HepG2 (cell line): ENCODE results near the gene TSHZ2. TPM values are rescaled to one million over a fixed set of nuclear protein-coding genes. Genes with fewer than 3 reads are reported as not detected.

Experiments used
- ATAC-seq: fragments of 200-7000 bp; cut with Tn5 transposase; 3 replicates; pipeline ENCODE4 v1.9.1; 2020; ENCODE audit warnings: mild to moderate bottlenecking, moderate library complexity
- BruUV-seq: library from RNA; stranded (reverse); fragments of 400-500 nt; replicated peaks from 2 replicates; lab custom pipeline; 2021; lab: Mats Ljungman, UMichigan
- CTCF ChIA-PET: fragments of 300-600 bp; formaldehyde crosslinking; extraction: SDS; loops from one replicate; lab custom pipeline; 2021; ENCODE audit warnings: low total read pairs, inconsistent platforms, low intra/inter-chr PET ratio; lab: Yijun Ruan, JAX
- POLR2A ChIA-PET: fragments of 350-600 bp; sonication (Branson Sonifier 250); formaldehyde crosslinking; loops from one replicate; lab custom pipeline; 2020; ENCODE audit warnings: antibody characterized with exemption, inconsistent platforms; lab: Yijun Ruan, JAX
- DNase-seq: peaks from one replicate; pipeline ENCODE4 v3.0.0-alpha.2; 2015; ENCODE audit warnings: low spot score
- FAIRE-seq: peaks from 3 replicates; lab custom pipeline; 2011; peaks lifted over from hg19 to GRCh38; lab: Jason Lieb, UNC
- H2AFZ ChIP-seq: one replicate; pipeline ENCODE4 v1.6.1; 2011; ENCODE audit warnings: low read length, inconsistent platforms
- H3K27ac ChIP-seq: fragments of 300-600 bp; 3 replicates; pipeline ENCODE4 v1.8.0; 2011; ENCODE audit warnings: mixed run types, mild to moderate bottlenecking, mixed read lengths, low read length, inconsistent platforms; ENCODE audit not compliant: insufficient read depth; ENCODE audit errors: extremely low read length
- H3K27me3 ChIP-seq, 2 experiments: fragments of 200-600 bp in 1 of 2; 2 replicates in 1 of 2; 3 replicates in 1 of 2; pipeline versions ENCODE4 v1.6.0 to v1.8.0; 2011; ENCODE audit warnings: low read length in 2 of 2, mild to moderate bottlenecking in 2 of 2, moderate library complexity in 2 of 2, inconsistent platforms in 1 of 2; ENCODE audit not compliant: insufficient read depth in 2 of 2, control insufficient read depth in 1 of 2
- H3K36me3 ChIP-seq, 2 experiments: fragments of 200-600 bp in 1 of 2; replicated peaks in 1 of 2; 2 replicates in 1 of 2; 3 replicates in 1 of 2; pipeline versions ENCODE4 v1.5.1 to v1.8.0; 2011; ENCODE audit warnings: low read length in 2 of 2, inconsistent platforms in 1 of 2; ENCODE audit not compliant: insufficient read depth in 2 of 2, control insufficient read depth in 1 of 2
- H3K4me1 ChIP-seq: 2 replicates; pipeline ENCODE4 v1.5.1; 2012; ENCODE audit warnings: low read length, inconsistent platforms; ENCODE audit not compliant: insufficient read depth
- H3K4me2 ChIP-seq: 2 replicates; pipeline ENCODE4 v1.6.0; 2011; ENCODE audit warnings: low read depth, low read length, inconsistent platforms
- H3K4me3 ChIP-seq, 3 experiments: fragments of 200-600 bp in 1 of 3; sonication (generic), shearing (Covaris generic) in 1 of 3; replicated peaks in 1 of 3; 2 replicates each; pipeline ENCODE4 v1.5.1; 2011 to 2016; ENCODE audit warnings: low read length in 3 of 3, inconsistent platforms in 2 of 3, low read depth in 2 of 3, mild to moderate bottlenecking in 2 of 3, control low read depth in 1 of 3, mixed read lengths in 1 of 3; ENCODE audit not compliant: insufficient read depth in 1 of 3
- H3K79me2 ChIP-seq: one replicate; pipeline ENCODE4 v1.6.1; 2011; ENCODE audit warnings: low read length, inconsistent platforms; ENCODE audit not compliant: insufficient read depth
- H3K9ac ChIP-seq: 2 replicates; pipeline ENCODE4 v1.6.0; 2011; ENCODE audit warnings: mild to moderate bottlenecking, low read depth, low read length, inconsistent platforms; ENCODE audit not compliant: insufficient read depth
- H3K9me3 ChIP-seq: 2 replicates; pipeline ENCODE4 v1.5.1; 2012; ENCODE audit warnings: mild to moderate bottlenecking, low read length
- H4K20me1 ChIP-seq: 2 replicates; pipeline ENCODE4 v1.6.0; 2011; ENCODE audit warnings: inconsistent platforms, mild to moderate bottlenecking, low read length, moderate library complexity; ENCODE audit not compliant: insufficient read depth
- ARID5B ChIP-seq: IDR thresholded peaks from 2 replicates; pipeline ENCODE4 v1.4.0; 2020; ENCODE audit warnings: mild to moderate bottlenecking, missing genetic modification reagents
- E2F2 ChIP-seq: sonication (generic); formaldehyde crosslinking; IDR thresholded peaks from 2 replicates; pipeline ENCODE4 v1.4.0; 2020; ENCODE audit warnings: missing genetic modification reagents, borderline replicate concordance
- GATAD2A ChIP-seq: IDR thresholded peaks from 2 replicates; pipeline ENCODE4 v1.6.1; 2016
- HNF4A ChIP-seq: sonication (generic); formaldehyde crosslinking; IDR thresholded peaks from 2 replicates; pipeline ENCODE4 v1.4.0; 2020; ENCODE audit warnings: missing genetic modification reagents
- HNRNPK ChIP-seq: fragments of 200-400 bp; formaldehyde crosslinking; IDR thresholded peaks from 2 replicates; pipeline ENCODE4 v1.6.1; 2018; ENCODE audit warnings: low read length, low read depth, moderate library complexity, mild to moderate bottlenecking; ENCODE audit not compliant: poor library complexity, severe bottlenecking
- NR2C2 ChIP-seq: sonication (generic); formaldehyde crosslinking; IDR thresholded peaks from 2 replicates; pipeline ENCODE4 v1.4.0; 2020; ENCODE audit warnings: missing genetic modification reagents, mild to moderate bottlenecking, moderate library complexity, borderline replicate concordance
- ZBTB20 ChIP-seq: sonication (generic); formaldehyde crosslinking; IDR thresholded peaks from 2 replicates; pipeline ENCODE4 v1.8.1; 2023; ENCODE audit warnings: missing genetic modification reagents, low read depth, mild to moderate bottlenecking, borderline replicate concordance
- ZNF143 ChIP-seq: sonication (generic); formaldehyde crosslinking; IDR thresholded peaks from 2 replicates; pipeline ENCODE4 v1.4.0; 2020; ENCODE audit warnings: missing genetic modification reagents
- ZNF749 ChIP-seq: sonication (generic); formaldehyde crosslinking; IDR thresholded peaks from 2 replicates; pipeline ENCODE4 v1.8.0; 2022; ENCODE audit warnings: mild to moderate bottlenecking, missing genetic modification reagents, moderate library complexity, borderline replicate concordance
- ZNF782 ChIP-seq: sonication (generic); formaldehyde crosslinking; IDR thresholded peaks from 2 replicates; pipeline ENCODE4 v1.4.0; 2020; ENCODE audit warnings: missing genetic modification reagents, mild to moderate bottlenecking, borderline replicate concordance
- WGBS: methylation state at CpG from one replicate; pipeline ENCODE4 v1.1.6; 2017; ENCODE audit warnings: low lambda C conversion rate; 5-methylcytosine and 5-hydroxymethylcytosine counted together
- in situ Hi-C: cut with HindIII; loops from 2 replicates; pipeline ENCODE4 v1.10.0; 2017; ENCODE audit warnings: low pct_unique_long_range_greater_than_20kb; ENCODE audit not compliant: extremely low pct_ligation_motif_present
- intact Hi-C: fragments of 100-400 bp; cut with micrococcal nuclease; formaldehyde crosslinking; loops from one replicate; pipeline ENCODE4 v1.10.0; 2022; ENCODE audit not compliant: unreplicated experiment
- polyA plus RNA-seq, 8 experiments: library from polyadenylated mRNA; depleted of rRNA in 3 of 8; stranded (reverse) in 7 of 8; unstranded in 1 of 8; fragments of >200 nt; fragmentation: Illumina TruSeq in 4 of 8; extraction: Trizol in 4 of 8; gene quantifications; 2 replicates each; pipeline versions ENCODE4 v1.2.1 to v1.2.3, GENCODE V29; 2011 to 2016; ENCODE audit warnings: low read depth in 4 of 8, missing spikeins in 1 of 8, mixed read lengths in 1 of 8; ENCODE audit not compliant: insufficient read depth in 1 of 8
- total RNA-seq, 5 experiments: library from RNA; depleted of rRNA; stranded (reverse); fragments of >200 nt; fragmentation: Illumina TruSeq; extraction: Trizol; gene quantifications; 2 replicates each; pipeline ENCODE4 v1.2.3, GENCODE V29; 2016; ENCODE audit warnings: low read depth in 1 of 5
- TF ChIP-seq, protein P1 (sequence below): sonication (generic); formaldehyde crosslinking; IDR thresholded peaks from 2 replicates; pipeline ENCODE4 v1.8.0; 2023; ENCODE audit warnings: mild to moderate bottlenecking, missing genetic modification reagents
- TF ChIP-seq, protein P2 (sequence below): sonication (generic); IDR thresholded peaks from 2 replicates; pipeline ENCODE4 v1.6.1; 2016; ENCODE audit warnings: low read depth, borderline replicate concordance
- TF ChIP-seq, protein P3 (sequence below): sonication (generic); formaldehyde crosslinking; IDR thresholded peaks from 2 replicates; pipeline ENCODE4 v1.5.0; 2020; ENCODE audit warnings: missing genetic modification reagents

TSHZ2 gene
- total and polyA plus RNA-seq, 2 of the 13 experiments (the other 11 are each of a cell fraction or from before 2014, with no cell fraction given) = 0.01 TPM; not detected in 1

- TF ChIP-seq, protein P1, sequence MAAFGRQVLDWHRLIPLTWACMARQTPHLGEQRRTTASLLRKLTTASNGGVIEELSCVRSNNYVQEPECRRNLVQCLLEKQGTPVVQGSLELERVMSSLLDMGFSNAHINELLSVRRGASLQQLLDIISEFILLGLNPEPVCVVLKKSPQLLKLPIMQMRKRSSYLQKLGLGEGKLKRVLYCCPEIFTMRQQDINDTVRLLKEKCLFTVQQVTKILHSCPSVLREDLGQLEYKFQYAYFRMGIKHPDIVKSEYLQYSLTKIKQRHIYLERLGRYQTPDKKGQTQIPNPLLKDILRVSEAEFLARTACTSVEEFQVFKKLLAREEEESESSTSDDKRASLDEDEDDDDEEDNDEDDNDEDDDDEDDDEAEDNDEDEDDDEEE (CRISPR knock-in tag) = no peak
- TF ChIP-seq ZNF749 (CRISPR knock-in tag) (no peak), ZNF143 (CRISPR knock-in tag) (no peak), NR2C2 (CRISPR knock-in tag) (no peak), HNRNPK (no peak), ZBTB20 (CRISPR knock-in tag) (no peak), E2F2 (CRISPR knock-in tag) (no peak)
These were observed 30.4 kb upstream of the TSHZ2 start (continued) for GRCh38 chr20:52941808-52942207.

GRCh38 chr20:52943185-52943841 lies 28.8 kb upstream of the TSHZ2 start:
- no peaks in the 10 kb centered on the region for H3K79me2 ChIP-seq
- ChIA-PET POLR2A (interaction anchor here (1.7 kb wide), 1 partner anchor 19 kb away, joined by 9 read pairs; no protein-coding TSS in a partner anchor), CTCF (no interaction called here)
- no peak overlapping the region for H3K27ac ChIP-seq
- H3K36me3 ChIP-seq = no peaks in the 10 kb centered on the region
- 3% methylated on average over 2 of the region's 2 CpGs for WGBS
- H3K9me3 ChIP-seq = no peaks in the 10 kb centered on the region
- intact Hi-C loops = loop anchor here (1.0 to 10.0 kb wide), 3 partner anchors 15 to 271 kb away; no protein-coding TSS in a partner anchor
- no peaks in the 10 kb centered on the region for H3K27me3 ChIP-seq
- ATAC-seq (peak; percentile 40; the same call in 1 of the 3 replicates), FAIRE-seq (no peak), DNase-seq (peak; percentile 31)
- no peak overlapping the region for H3K4me3 ChIP-seq
- H3K4me2 ChIP-seq = no peak overlapping the region
- no peaks in the 10 kb centered on the region for H4K20me1 ChIP-seq
- no peak overlapping the region for H2AFZ ChIP-seq
- BruUV-seq = no TSS peak
- no peaks in the 10 kb centered on the region for H3K4me1 ChIP-seq
- in situ Hi-C loops = no loop called here
- H3K9ac ChIP-seq = no peak overlapping the region
- TF ChIP-seq ARID5B (CRISPR knock-in tag) (peak; percentile 44; the same call in 1 of the 2 replicates), GATAD2A (0 out of 2 replicates have a peak, but pooled peaks have one; percentile 8), HNF4A (CRISPR knock-in tag) (0 out of 2 replicates have a peak, but pooled peaks have one; percentile 8), ZNF782 (CRISPR knock-in tag) (no peak)
- TF ChIP-seq, protein P2, sequence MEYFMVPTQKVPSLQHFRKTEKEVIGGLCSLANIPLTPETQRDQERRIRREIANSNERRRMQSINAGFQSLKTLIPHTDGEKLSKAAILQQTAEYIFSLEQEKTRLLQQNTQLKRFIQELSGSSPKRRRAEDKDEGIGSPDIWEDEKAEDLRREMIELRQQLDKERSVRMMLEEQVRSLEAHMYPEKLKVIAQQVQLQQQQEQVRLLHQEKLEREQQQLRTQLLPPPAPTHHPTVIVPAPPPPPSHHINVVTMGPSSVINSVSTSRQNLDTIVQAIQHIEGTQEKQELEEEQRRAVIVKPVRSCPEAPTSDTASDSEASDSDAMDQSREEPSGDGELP = peak; percentile 23; the same call in 1 of the 2 replicates
- TF ChIP-seq, protein P3, sequence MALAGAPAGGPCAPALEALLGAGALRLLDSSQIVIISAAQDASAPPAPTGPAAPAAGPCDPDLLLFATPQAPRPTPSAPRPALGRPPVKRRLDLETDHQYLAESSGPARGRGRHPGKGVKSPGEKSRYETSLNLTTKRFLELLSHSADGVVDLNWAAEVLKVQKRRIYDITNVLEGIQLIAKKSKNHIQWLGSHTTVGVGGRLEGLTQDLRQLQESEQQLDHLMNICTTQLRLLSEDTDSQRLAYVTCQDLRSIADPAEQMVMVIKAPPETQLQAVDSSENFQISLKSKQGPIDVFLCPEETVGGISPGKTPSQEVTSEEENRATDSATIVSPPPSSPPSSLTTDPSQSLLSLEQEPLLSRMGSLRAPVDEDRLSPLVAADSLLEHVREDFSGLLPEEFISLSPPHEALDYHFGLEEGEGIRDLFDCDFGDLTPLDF = no peak
